DLD1 (cell line): Measurements from ENCODE around the gene MVB12A.

Experiments used
- in situ Hi-C: cut with HindIII; loops from 2 replicates; pipeline ENCODE4 v1.10.0; 2017; ENCODE audit warnings: low sequenced_read_pairs

The MVB12A gene

GRCh38 chr19:17441241-17442021 lies 21.6 kb downstream of the MVB12A start:
- in situ Hi-C loops, result no loop called here

GRCh38 chr19:17445526-17446165 lies 25.8 kb downstream of the MVB12A start:
- in situ Hi-C loops, result no loop called here

- in situ Hi-C loops, result no loop called here
Measured at GRCh38 chr19:17447704-17448130, 27.9 kb downstream of the MVB12A start.

GRCh38 chr19:17448131-17448967 lies 28.5 kb downstream of the MVB12A start, which contains the start of gene TMEM221:
Gene TMEM221, minus strand, starts transcription at chr19:17448668. Its CDS starts 206 bp downstream, at chr19:17448462.
- in situ Hi-C loops, result no loop called here

GRCh38 chr19:17450264-17451075 lies 30.6 kb downstream of the MVB12A start:
- in situ Hi-C loops, result no loop called here

GRCh38 chr19:17451820-17452219 lies 32.0 kb downstream of the MVB12A start:
- in situ Hi-C loops, result no loop called here

- in situ Hi-C loops, result no loop called here
Measured at GRCh38 chr19:17454576-17455071, 34.8 kb downstream of the MVB12A start.

- in situ Hi-C loops, result no loop called here
Measured at GRCh38 chr19:17455308-17456123, 35.7 kb downstream of the MVB12A start.

GRCh38 chr19:17456127-17456526 lies 36.3 kb downstream of the MVB12A start:
- in situ Hi-C loops, result no loop called here

- in situ Hi-C loops, result no loop called here
Measured at GRCh38 chr19:17457616-17458015, 37.8 kb downstream of the MVB12A start.

- in situ Hi-C loops, result no loop called here
Measured at GRCh38 chr19:17458970-17459369, 39.1 kb downstream of the MVB12A start.

GRCh38 chr19:17460372-17461230 lies 40.8 kb downstream of the MVB12A start, which contains the start of gene NXNL1:
Gene NXNL1, minus strand, starts transcription at chr19:17460926. Its CDS starts 57 bp downstream, at chr19:17460869.
- in situ Hi-C loops, result no loop called here

GRCh38 chr19:17466487-17466850 lies 46.6 kb downstream of the MVB12A start:
- in situ Hi-C loops, result no loop called here

- in situ Hi-C loops, result no loop called here
Measured at GRCh38 chr19:17467471-17468301, 47.8 kb downstream of the MVB12A start.

GRCh38 chr19:17468302-17469091 lies 48.6 kb downstream of the MVB12A start:
- in situ Hi-C loops, result no loop called here

- in situ Hi-C loops, result no loop called here
Measured at GRCh38 chr19:17469092-17469480, 49.2 kb downstream of the MVB12A start.
